ENCODE data around the gene DMD. TPM values are rescaled to one million over a fixed set of nuclear protein-coding genes. Genes with fewer than 3 reads are reported as not detected.

The DMD gene
- total and polyA plus RNA-seq, 2 of the 13 experiments (the other 11 are each of a cell fraction or from before 2014, with no cell fraction given) = 17.6 to 25.9 TPM

GRCh38 chrX:31516527-31516926 is 1694.8 kb downstream of the DMD start:
- BruUV-seq (replicated peaks) = no TSS peak
- ChIA-PET POLR2A (no interaction called here), CTCF (ENCODE audit: low intra/inter-chr PET ratio, low total read pairs) (no interaction called here)
- FAIRE-seq = no peak
- TF ChIP-seq KLF15 (CRISPR knock-in tag; IDR thresholded peaks at IDR 0.05; ENCODE audit: borderline replicate concordance) = no peak
- TF ChIP-seq ZNF460 (CRISPR knock-in tag; IDR thresholded peaks at IDR 0.05; ENCODE audit: borderline replicate concordance) = no peak
- TF ChIP-seq TARDBP (CRISPR knock-in tag; IDR thresholded peaks at IDR 0.05) = no peak
- no peak for TF ChIP-seq PHF21A (CRISPR knock-in tag; IDR thresholded peaks at IDR 0.05)
- no peak for TF ChIP-seq HMG20B (CRISPR knock-in tag; conservative IDR thresholded peaks at IDR 0.05)
- no peak for TF ChIP-seq RBM22 (optimal IDR thresholded peaks at IDR 0.05; ENCODE audit: low read length)
- TF ChIP-seq RNF219 (CRISPR knock-in tag; IDR thresholded peaks at IDR 0.05) = no peak
- TF ChIP-seq ZFP90 (CRISPR knock-in tag; IDR thresholded peaks at IDR 0.05; ENCODE audit: borderline replicate concordance) = no peak
- TF ChIP-seq ZNF414 (CRISPR knock-in tag; IDR thresholded peaks at IDR 0.05) = no peak
- TF ChIP-seq ZNF564 (CRISPR knock-in tag; IDR thresholded peaks at IDR 0.05) = no peak
- Histone ChIP-seq H4K20me1 (ENCODE audit: insufficient read depth, low read length) (no peaks in the 10 kb centered on the region), H3K9ac (ENCODE audit: insufficient read depth, low read depth, low read length) (no peak overlapping the region), H3K4me3 (replicated peaks in 1 of 3; ENCODE audit: insufficient read depth in 1 of 3, low read depth in 2 of 3, low read length in 3 of 3) (no peak overlapping the region), H3K27me3 (ENCODE audit: control insufficient read depth in 1 of 2, insufficient read depth in 2 of 2, low read length in 2 of 2) (no peaks in the 10 kb centered on the region), H3K4me1 (ENCODE audit: insufficient read depth, low read length) (no peaks in the 10 kb centered on the region), H3K36me3 (replicated peaks in 1 of 2; ENCODE audit: control insufficient read depth in 1 of 2, insufficient read depth in 2 of 2, low read length in 2 of 2) (no peaks in the 10 kb centered on the region), H3K9me3 (ENCODE audit: low read length) (no peaks in the 10 kb centered on the region), H3K4me2 (ENCODE audit: low read depth, low read length) (no peak overlapping the region), H3K27ac (ENCODE audit: extremely low read length, insufficient read depth, low read length) (no peak overlapping the region), H3K79me2 (ENCODE audit: insufficient read depth, low read length) (no peaks in the 10 kb centered on the region), H2AFZ (ENCODE audit: low read length) (no peak overlapping the region)
- in situ Hi-C loops (cut with HindIII; ENCODE audit: extremely low pct_ligation_motif_present, low pct_unique_long_range_greater_than_20kb) (no loop called here), intact Hi-C loops (cut with micrococcal nuclease; ENCODE audit: unreplicated experiment) (no loop called here)
- WGBS (ENCODE audit: low lambda C conversion rate) = 4% methylated on average over 6 of the region's 6 CpGs
- DNase-seq (ENCODE audit: low spot score) = no peak
- no peak for ATAC-seq

Data from HepG2 (cell line).